SK-MEL-5 (cell line): ENCODE results near the gene NUMB. TPM values are rescaled to one million over a fixed set of nuclear protein-coding genes. Genes with fewer than 3 reads are reported as not detected.

ENCODE experiments used
- DNase-seq: peaks from one replicate; pipeline ENCODE4 v3.0.0-alpha.2; 2016; ENCODE audit warnings: low read depth, low spot score
- in situ Hi-C: cut with HindIII; loops from 2 replicates; pipeline ENCODE4 v1.10.0; 2016; ENCODE audit warnings: low sequenced_read_pairs, high pct_unique_total_duplicates, low pct_unique_long_range_greater_than_20kb
- polyA plus RNA-seq, 2 experiments: library from polyadenylated mRNA; depleted of rRNA; stranded (reverse); fragments of >200 nt; gene quantifications; 2 replicates each; pipeline ENCODE4 v1.2.3, GENCODE V29; 2015
- total RNA-seq: library from RNA; depleted of rRNA; stranded (reverse); fragments of >200 nt; shearing (Covaris generic); gene quantifications from 2 replicates; pipeline ENCODE4 v1.2.3, GENCODE V29; 2014; rRNA removed

NUMB gene
- total RNA-seq: 10.8 and 18.4 TPM in 2 replicates
- 42.8 and 58.5 TPM in 2 replicates for polyA plus RNA-seq (2015; cell fraction: cytosol; rRNA removed)
- 59.9 and 69.2 TPM in 2 replicates for polyA plus RNA-seq (2015; cell fraction: nucleus; rRNA removed)

DNA sequence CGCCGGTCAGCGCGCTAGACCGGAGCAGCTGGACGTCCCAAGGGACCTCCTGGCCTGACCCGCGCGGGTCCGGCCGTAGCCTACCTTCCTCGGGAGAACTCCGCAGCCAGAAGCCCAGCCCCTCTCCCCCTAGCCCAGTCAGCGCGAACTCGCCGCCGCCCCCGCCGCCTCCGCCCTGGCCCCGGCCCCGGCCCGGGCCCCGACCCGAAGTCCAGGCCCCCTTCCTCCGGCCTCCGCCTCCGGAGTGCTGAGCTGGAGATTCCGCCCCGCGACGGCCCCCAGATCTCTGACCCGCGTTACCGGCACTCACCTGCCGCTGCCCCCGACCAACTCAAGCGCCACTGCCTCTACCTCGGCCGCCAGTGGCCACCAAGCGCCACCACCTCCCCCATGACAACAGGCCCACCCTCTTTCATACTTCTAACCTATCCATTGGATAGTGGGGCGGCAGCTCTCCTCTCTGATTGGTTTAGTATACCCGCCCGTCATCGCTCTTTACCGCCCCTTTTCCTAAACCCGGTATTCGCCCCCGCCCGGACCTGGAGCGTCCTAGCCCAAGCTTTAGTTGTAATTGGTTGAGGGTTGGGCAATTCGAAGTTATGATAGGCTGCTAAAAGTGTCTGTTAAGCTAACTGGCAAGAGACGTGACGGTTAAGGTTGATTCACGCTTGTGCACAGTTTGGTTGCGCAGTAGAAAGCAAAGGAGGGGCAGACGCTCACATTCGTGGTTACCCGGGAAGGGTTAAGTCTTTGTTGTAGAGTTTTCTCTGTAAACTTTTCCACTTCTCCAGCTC lies at the start of gene NUMB:
Gene NUMB, minus strand, starts transcription at position 364 of the 794 bp plus-strand sequence. CDS start 102,795 bp downstream, outside the sequence.
- DNase-seq: peak; percentile 99
- in situ Hi-C loops: no loop called here

DNA sequence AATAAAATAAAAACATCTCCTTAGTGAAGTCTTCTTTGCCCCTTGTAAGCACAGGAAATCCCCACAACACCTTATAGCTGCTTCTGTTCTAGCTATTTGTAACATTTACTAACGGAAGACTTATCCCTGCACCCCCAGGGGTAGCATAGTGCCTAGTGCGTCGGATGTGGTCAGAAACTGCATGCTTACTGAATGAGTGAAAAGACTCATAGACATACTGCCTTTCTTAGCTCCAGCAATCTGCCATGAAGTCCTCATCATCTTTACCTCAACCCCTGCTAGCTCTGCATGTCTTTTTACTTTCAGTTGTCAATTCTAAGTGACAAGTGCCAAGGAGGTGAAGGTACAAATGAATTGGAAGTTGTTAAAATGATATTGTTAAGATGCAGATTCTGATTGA lies 45.3 kb upstream of the NUMB start:
- in situ Hi-C loops: no loop called here
- DNase-seq: peak; percentile 45

DNA sequence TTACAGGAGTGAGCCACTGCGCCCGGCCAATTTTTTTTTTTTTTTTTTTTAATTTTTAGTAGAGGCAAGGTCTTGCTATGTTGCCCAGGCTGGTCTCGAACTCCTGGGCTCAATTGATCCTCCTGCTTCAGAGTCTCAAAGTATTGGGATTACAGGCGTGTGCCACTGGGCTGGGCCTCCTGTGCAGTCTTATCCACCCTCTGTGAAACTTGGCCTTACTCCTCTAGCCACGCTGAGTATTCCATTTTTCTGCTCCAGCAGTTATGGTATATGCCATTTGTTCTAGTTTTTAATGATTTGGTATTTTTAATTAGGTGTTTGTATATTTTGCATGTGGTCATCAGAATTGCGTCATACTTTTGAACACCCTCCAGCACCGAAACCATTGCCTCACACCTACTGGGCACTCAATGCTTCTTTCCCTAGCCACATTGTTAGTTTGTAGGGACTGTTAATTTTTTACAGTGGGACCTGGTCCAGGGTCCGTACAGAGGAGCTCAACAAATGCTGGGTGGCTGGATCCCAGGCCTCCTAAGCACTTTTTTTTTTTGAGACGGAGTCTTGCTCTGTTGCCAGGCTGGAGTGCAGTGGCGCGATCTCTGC lies 43.8 kb upstream of the NUMB start:
- in situ Hi-C loops: no loop called here

DNA sequence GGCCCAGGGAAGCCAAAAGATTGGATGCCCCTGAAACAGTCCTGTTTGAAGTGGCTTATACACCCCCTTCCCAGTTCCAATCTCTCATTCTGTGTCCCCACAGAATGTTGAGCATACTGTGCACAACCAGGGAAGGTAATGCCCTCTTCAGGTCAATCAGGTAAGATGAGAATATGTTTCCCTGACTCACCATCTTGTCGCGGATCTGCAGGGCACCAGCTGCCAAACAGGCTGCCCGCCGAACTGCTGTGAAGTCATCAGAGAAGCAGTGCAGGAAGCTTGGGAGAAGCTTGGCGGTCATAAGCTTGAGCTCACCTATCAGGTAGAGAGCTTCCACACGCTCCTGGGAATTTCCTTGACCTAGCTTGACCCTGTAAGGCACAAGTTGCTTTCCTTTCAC lies 42.0 kb upstream of the NUMB start:
- in situ Hi-C loops: no loop called here
- no peak for DNase-seq

More for the DNA sequence above, 43.8 kb upstream of the NUMB start:
- no peak for DNase-seq

DNA sequence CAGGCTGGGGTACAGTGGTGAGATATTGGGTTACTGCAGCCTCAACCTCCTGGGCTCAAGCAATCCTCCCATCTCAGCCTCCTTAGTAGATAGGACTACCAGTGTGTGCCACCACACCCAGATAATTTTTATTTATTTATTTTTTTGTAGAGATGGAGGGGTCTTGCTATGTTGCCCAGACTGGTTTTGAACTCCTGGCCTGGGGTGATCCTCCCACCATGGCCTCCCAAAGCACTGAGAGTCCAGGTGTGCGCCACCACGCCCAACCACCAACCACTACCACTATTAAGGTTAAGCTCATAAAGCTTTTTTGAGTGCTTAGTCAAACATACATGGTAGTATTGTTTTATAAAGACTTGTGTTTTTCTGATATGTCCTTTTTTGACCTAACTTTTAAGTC lies 36.2 kb upstream of the NUMB start:
- no peak for DNase-seq
- in situ Hi-C loops: no loop called here

DNA sequence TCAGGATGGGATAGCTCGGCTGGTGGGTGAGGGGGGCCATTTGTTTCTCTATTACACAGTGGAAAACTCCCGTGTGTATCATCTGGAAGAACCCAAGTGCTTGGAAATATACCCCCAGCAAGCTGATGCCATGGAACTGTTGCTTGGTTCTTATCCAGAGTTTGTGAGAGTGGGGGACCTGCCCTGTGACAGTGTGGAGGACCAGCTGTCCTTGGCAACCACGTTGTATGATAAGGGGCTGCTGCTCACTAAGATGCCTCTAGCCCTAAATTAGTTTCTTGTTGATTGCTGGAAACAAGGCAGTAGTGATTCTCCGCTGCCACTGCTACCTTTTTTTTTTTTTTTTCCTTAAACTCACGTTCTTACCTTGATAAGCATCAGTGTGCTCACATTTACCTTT lies 34.3 kb upstream of the NUMB start:
- in situ Hi-C loops: no loop called here

DNA sequence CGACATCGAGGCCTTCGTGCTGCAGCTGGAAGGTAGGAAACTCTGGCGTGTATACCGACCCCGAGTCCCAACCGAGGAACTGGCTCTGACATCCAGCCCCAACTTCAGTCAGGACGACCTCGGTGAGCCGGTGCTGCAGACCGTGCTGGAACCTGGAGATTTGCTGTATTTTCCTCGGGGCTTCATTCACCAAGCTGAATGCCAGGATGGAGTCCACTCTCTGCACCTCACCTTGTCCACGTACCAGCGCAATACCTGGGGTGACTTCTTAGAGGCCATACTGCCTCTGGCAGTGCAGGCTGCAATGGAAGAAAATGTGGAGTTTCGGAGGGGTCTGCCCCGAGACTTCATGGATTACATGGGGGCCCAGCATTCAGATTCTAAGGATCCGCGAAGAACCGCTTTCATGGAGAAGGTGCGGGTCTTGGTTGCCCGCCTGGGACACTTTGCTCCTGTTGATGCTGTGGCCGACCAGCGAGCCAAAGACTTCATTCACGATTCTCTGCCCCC lies 33.8 kb upstream of the NUMB start:
- in situ Hi-C loops: no loop called here
- DNase-seq: no peak

More for the DNA sequence above, 34.3 kb upstream of the NUMB start:
- DNase-seq: no peak

DNA sequence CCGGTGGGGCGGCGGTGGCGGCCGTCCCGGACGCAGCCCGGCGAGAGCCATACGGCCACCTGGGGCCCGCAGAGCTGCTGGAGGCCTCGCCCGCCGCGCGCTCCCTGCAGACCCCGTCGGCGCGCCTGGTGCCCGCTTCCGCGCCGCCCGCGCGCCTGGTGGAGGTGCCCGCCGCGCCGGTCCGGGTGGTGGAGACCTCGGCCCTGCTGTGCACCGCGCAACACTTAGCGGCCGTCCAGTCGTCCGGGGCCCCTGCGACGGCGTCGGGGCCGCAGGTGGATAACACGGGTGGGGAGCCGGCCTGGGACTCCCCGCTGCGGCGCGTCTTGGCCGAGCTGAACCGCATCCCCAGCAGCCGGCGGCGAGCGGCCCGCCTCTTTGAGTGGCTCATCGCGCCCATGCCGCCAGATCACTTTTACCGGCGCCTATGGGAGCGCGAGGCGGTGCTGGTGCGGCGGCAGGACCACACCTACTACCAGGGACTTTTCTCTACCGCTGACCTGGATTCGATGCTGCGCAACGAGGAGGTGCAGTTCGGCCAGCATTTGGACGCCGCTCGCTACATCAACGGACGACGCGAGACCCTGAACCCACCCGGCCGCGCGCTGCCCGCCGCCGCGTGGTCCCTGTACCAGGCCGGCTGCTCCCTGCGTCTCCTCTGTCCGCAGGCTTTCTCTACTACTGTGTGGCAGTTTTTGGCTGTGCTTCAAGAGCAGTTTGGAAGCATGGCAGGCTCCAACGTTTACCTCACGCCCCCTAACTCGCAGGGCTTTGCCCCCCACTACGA lies 33.1 kb upstream of the NUMB start:
- peak; percentile 26 for DNase-seq
- in situ Hi-C loops: no loop called here

DNA sequence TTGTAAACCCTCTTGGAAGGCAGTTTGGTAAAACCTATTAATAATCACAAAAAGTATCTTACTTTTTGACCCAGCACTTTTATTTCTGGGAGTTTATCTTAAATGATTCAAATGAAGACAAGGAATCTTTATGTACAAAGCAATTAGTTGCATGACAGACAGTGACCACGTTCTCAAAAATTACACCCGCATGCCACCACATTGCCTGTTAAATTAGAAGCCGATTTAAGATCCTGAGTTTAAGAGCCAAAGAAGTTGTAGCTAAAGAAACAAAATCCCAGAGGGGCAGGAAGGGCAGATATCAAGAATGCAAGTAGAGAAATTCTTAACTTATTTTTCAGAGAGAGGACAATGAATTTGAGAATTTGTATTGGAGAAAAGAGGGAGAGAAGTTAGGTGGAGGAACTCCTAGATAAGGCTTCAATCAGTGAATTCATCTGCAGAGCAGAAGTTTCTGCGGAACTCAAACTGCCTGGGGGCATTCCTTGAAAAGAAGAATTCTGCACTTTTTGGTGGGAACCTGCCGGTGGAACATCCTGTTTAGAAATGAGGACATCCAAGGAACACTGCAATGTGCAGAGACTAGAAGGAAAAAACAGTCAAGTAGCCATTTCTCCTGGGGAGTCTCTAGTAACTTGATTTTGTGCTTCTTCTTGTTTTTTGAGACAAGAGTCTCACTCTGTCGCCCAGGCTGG lies 31.3 kb upstream of the NUMB start:
- in situ Hi-C loops: no loop called here
- peak; percentile 87 for DNase-seq

DNA sequence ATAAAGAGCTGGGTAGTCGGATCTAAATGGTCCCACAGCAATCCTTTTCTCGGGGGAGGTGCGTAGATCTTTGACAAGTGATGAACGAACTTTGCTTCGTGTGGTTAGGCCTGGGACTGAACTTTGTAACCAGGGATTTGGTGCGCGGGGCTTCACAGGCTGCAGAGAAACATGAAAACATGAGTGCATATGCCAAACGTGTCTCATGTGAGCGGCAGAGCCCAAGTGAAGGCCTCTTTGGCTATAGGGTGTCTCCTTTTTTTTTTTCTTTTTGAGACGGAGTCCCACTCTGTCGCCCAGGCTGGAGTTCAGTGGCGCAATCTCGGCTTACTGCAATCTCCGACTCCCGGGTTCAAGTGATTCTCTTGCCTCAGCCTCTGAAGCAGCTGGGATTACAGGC lies 20.3 kb upstream of the NUMB start:
- in situ Hi-C loops: no loop called here
- no peak for DNase-seq

DNA sequence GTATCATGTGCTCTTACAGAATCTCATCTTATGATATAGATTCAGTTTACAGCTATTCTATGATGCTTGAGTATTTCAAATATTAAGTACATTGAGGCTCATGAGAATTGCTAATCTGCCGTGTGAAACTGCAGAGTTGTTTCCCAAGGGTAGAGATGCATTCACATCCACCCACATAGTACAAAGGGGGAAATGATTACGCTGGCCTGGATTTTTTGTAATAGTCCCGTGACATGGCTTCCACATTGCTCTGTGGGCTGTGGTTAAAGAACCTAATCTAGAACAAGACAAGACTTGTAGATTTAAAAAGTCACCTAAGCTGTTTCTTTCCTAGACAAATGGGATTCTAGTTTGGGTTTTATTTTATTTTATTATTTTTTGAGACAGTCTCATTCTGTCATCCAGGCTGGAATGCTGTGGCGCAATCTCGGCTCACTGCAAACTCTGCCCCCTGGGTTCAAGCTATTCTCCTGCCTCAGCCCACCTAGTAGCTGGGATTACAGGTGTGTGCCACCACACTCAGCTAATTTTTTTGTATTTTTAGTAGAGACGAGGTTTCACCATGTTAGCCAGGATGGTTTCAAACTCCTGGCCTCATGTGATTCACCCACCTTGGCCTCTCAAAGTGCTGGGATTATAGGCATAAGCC lies 19.4 kb upstream of the NUMB start:
- DNase-seq: peak; percentile 84
- in situ Hi-C loops: no loop called here

DNA sequence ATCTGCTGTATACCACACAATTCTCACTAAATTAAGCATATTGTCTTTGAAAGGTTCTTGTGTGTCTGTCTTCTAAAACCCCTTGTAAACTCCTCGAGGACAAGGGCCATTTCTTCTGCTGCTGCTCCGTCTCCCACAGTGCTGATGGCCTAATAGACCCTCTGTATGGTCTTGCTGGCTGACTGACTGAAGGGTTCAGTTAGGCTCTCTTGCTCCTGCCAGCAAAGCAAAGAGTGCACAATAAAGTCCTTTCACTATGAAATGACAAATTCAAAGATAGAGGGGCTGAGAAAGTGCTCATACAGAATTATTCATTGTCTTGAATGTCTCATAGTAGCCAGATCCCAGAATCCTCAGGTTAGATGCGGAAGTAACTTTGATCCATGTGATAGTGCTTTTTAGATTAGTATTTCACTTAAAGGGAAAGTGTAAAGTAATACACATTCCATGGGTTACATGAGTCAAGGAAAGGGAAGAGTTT lies 18.1 kb upstream of the NUMB start:
- in situ Hi-C loops: no loop called here
- peak; percentile 97 for DNase-seq

DNA sequence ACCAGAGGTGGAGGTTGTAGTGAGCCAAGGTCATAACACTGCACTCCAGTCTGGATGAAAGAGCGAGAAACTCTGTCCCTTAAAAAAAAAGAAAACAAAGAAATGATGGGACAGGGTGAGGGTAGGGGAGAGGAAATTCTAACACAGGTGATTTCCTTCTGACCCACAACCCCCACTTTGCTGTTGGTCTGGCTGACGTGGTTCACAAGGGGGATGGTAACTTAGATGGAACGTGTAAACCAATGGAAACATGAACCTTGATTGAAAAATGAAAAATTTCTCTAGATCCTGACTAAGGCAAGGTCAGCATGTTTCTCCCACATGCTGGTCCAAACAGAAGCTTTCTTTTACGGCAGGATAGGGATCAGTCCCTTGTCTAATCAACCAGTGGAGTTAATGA lies 16.6 kb upstream of the NUMB start:
- in situ Hi-C loops: no loop called here
- DNase-seq: no peak

DNA sequence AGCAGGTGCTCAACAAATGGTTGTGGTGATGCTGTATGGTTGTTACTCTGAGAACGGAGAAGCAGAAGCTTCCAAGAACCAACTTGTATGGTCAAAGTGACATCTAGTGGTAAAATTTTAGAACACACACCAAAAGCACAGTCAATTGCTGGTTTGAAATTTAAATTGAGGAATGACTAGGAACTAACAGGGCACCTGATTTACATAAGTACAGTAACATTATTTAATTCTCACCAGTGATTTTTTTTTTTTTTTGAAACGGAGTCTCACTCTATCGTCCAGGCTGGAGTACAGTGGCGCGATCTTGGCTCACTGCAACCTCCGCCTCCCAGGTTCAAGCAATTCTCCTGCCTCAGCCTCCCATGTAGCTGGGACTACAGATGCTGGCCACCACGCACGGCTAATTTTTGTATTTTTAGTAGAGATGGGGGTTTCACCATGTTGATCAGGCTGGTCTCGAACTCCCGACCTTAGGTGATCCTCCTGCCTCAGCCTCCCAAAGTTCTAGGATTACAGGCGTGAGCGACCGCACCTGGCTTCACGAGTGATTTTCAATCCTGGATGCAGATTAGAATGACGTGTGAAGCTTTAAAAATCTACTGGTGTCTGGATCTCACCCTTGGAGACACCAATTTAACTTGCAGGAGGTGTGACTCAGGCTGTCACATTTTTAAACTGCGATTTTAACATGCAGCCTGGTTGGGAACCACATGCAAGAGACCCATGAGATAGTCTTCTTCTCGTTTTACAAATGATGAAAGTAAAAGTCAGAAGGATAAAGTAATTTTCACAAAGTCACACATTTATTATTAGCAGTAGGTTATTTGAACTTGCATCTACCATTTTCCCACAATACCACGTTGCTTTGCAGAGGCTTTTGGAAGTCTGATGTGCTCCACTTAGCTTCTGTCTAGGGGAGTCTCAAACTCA lies 14.1 kb upstream of the NUMB start:
- DNase-seq: peak; percentile 76
- in situ Hi-C loops: no loop called here

DNA sequence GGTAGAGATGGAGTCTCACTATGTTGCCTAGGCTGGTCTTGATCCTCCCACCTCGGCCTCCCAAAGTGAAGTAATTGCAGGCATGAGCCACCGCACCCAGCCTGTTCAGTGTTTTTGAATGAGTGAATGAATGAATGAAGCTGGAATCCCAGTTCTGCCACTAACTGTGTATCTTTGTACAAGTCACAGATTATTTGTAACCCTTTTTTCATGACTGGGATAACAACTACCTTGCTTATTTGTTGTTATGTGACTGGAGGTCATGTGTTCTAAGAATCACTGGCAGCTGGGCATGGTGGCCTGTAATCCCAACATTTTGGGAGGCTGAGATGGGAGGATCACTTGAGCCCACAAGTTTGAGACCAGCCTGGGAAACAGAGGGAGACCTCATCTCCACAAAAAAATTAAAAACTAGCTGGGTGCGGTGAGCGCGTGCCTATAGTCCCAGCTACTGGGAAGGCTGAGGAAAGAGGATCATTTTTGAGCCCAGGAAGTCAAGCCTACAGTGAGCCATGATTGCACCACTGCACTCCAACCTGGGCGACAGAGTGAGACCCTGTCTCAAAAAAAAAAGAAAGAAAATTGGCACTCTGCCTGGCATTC lies 13.3 kb upstream of the NUMB start:
- no peak for DNase-seq
- in situ Hi-C loops: no loop called here
